GM19397 (cell line): Measurements from ENCODE around the gene GPR55.

Experiments used
- ATAC-seq: cut with Tn5 transposase; IDR thresholded peaks from one replicate; pipeline ENCODE4 v1.9.1; 2021; ENCODE audit warnings: mild to moderate bottlenecking, moderate library complexity; ENCODE audit not compliant: unreplicated experiment

The GPR55 gene

DNA sequence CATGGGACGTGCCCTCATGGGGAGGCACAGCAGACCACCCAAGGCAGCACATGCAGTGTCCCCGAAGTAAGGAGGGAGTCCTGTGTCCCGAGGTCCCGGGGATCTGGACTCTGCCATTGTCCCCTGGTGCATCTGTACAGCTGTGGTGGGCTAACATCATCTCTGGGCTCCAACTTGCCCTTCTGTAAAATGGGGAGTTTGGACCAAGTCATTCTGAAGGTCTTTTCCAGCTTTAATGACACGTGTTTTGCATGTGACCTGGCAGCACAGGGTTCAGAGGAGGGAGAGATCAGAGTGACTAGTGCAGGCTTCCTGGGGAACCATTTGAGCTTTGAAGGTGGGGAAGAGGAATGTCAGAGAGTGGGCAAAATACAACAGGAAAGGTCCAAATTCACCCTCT is 38.8 kb downstream of the GPR55 start:
- ATAC-seq, result no peak

DNA sequence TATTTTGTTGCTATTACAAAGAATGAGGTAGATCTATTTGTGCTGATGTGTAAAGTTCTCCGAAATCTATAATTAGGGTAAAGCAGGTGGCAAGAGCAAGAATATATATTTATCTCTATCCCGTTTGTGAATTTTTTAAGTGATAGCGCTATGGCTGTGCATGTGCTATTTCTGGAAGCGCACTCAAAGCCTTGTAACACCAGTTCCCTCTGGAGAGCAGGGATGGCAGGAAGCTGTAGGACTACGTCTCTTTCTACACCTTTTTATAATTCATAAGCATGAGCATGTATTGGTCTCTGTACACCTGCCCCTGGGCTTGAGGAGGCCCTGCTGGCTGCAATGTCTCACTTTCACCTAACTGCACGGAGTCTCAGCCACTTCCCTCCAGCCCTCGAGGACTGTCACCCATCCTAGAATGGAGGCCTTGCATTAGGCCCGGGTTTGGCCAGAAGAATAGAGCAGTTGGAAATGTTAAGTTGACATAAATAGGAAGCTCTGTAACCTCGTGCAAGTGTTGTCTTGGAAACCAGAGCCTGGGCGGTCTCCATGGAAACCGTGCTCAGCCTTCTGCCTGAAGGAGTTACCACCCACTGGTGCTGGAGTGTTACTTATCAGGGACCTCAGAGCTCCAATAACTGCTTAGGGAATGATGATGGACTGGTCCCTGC is 39.4 kb downstream of the GPR55 start:
- no peak for ATAC-seq

DNA sequence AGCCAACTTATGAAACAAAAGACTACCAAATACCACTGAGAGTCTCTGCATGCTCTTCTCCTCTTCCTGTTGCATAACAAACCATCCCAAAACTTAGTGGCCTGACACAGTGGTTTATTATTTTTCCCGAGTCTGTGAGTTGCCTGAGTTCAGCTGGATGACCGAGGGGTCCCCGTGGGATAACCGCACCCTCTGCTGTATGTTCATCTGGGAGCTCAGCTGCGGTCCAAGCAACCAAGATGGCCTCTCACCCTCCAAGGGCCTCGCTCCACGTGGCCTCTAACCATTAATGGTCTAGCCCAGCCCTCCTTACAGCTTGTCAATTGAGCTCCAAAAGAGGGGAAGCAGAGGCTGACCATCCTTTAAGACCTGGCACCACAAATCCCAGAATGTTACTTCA is 43.2 kb downstream of the GPR55 start:
- ATAC-seq, result no peak

DNA sequence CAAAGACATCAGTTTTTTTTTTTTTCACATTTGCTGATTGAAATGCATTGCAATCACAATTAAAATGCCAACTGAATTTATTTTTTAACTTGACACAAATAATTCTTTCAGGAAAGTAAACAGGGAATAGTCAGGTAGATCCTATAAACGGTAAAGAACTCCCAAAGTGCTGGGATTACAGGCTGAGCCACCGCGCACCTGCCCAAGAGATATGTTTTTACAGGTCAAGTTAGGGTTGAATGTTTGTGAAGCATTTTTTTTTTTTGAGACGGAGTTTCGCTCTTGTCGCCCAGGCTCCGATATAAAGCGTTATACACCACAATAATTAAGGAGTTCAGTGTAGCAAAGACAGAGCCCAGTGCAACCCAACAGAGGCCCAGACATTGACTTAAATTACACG is 45.2 kb downstream of the GPR55 start:
- ATAC-seq, result no peak

DNA sequence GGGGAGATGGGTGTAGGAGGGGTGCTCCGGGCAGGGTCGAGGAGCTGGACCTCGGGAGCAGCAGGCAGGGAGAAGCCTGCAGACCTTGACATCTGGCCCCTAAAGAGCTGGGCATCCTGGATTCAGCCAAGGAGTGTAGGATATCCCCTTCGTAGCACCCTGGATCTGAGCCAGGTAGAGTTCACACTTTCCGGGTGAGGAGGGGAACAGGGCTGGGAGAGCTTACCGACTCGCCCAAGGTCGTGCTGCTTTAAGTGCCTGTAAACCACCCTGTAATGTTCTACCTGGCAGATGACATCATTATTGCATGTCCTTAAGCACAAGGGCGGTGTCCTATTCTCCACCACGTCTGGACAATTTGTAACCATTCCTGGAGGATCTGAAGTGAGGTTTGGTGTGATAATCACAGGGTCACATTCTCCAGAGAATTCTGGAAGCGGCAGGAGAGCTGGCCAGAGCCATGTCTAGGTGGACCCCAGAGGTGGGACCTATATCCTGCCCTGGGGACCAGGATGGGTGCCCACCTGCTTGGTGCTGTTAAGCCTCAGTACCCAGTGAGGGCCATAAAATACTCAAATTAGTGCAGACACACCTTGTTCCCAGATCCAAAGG is 45.7 kb downstream of the GPR55 start:
- no peak for ATAC-seq

DNA sequence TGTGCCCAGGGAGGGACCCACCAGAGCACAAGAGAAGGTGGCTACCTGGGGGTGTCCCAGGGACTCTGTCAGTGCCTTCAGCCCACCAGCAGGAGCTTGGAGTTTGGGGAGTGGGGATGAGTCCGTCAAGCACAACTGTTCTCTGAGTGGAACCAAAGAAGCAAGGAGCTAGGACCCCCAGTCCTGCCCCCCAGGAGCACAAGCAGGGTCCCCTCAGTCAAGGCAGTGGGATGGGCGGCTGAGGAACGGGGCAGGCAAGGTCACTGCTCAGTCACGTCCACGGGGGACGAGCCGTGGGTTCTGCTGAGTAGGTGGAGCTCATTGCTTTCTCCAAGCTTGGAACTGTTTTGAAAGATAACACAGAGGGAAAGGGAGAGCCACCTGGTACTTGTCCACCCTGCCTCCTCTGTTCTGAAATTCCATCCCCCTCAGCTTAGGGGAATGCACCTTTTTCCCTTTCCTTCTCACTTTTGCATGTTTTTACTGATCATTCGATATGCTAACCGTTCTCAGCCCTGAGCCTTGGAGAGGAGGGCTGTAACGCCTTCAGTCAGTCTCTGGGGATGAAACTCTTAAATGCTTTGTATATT is 46.3 kb downstream of the GPR55 start:
- ATAC-seq, result no peak

DNA sequence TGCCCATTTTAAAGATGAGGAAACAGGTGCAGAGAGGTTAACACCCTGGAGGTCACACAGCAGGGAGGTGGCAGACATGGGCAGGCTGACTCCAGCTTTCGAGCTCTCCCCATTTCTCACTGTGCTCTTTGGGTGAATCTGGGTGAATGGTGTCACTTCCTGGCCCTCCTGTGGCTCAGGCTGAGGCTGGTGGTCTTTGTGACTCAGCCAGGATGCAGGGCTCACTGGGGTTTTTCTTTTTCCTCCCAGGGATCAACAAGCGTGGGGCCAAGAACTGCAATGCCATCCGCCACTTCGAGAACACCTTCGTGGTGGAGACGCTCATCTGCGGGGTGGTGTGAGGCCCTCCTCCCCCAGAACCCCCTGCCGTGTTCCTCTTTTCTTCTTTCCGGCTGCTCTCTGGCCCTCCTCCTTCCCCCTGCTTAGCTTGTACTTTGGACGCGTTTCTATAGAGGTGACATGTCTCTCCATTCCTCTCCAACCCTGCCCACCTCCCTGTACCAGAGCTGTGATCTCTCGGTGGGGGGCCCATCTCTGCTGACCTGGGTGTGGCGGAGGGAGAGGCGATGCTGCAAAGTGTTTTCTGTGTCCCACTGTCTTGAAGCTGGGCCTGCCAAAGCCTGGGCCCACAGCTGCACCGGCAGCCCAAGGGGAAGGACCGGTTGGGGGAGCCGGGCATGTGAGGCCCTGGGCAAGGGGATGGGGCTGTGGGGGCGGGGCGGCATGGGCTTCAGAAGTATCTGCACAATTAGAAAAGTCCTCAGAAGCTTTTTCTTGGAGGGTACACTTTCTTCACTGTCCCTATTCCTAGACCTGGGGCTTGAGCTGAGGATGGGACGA is 47.1 kb downstream of the GPR55 start:
- ATAC-seq, result no peak

DNA sequence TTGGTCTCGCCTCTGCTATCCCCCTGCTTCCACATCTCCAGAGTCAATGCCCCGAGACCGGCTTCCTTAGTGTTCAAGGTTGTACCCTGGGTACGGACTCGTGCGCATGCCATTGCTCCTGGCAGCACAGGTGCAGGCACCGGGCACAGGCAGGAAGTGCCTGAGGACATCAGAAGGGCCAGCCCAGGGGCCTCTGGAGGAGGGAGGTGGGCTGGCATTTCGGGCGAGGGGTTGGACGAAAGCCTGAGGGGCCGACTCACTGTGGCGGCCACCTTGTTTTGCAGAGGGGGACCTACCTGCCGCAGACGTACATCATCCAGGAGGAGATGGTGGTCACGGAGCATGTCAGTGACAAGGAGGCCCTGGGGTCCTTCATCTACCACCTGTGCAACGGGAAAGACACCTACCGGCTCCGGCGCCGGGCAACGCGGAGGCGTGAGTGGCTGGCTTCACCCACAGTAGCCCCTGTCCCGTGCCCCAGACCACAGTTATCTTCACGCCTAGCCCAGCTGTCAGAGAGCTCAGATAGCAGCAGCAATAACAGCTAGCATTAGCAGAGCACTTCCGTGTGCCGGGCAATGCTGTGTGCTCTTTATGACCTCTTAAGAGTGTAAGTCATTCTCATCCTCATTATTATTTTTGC is 47.8 kb downstream of the GPR55 start:
- ATAC-seq, result no peak

DNA sequence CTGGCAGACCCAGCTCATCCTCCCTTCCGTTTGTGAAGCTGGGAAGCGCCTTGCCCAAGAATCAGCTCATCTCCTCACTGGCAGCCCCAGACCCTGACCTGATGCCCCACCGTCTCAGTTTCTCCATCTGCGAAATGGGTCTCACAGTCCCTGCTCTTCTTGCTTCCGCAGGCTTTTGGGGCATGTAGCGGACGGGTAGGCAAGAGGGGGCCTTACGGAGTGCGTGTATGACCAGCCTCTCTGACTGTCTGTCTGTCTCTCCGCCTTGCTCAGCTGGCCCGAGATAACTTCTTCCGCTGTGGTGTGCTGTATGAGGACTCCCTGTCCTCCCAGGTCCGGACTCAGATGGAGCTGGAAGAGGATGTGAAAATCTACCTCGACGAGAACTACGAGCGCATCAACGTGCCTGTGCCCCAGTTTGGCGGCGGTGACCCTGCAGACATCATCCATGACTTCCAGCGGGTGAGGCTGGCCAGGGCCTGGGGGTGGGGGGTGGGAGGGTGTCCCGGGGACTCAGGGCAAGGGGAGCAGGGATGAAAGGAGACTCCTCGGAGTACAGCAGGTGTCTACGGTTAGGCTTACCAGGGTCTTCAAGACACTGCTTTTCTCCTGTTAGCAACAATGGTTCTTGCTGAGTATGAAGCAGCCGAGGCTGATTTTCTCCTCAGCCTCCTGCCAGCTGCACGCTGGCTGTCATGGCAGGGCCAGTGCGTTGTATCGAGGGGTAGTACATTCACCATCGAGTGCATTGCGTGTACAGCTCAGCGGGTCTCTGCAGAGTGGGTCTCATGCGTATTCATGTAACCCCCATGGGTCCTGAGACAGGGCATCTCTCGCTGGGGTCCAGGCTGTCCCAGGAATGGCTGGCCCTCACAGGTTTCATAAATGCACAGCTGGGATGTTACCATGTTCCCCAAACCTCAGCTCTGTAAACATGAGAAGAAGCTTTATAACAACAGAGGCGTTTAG is 49.4 kb downstream of the GPR55 start:
- no peak for ATAC-seq

DNA sequence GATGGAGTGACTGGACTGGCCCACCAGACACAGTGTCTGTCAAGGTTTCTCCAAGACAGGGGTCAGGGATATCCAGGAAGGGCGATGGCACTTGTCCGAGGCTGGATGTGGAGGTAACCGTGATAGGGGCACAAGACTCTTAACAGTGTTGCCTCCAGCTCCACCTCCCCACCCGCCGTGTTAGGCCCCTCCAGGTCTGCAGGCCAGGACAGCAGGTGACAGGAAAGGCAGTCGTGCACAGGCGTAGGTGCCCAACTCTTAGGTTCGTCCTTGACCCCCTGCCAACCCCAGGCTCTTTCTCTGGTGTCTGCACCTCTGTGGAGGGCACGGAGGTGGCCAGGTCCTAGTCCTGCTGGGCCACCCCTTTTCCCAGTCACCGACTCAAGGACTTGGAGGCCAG is 50.2 kb downstream of the GPR55 start:
- no peak for ATAC-seq

DNA sequence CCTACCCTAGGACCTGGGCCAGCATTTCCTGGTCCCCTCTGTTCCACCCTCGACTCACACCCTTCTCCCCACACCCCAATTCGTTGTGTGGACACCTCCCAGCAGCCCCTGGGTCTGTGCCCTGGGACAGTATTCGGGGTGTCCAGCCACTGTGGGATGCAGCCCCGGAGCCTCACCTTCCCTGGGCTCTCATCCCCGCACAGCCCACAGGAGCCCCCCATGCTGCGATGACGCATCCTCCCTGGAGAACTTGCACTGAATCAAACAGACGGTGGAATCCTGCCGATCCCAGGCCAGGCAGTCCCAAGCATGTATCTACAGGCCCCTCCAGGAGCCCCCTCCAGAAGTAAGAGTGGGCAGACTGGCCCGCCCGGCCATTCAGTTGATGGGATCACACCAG is 50.6 kb downstream of the GPR55 start:
- ATAC-seq, result no peak

DNA sequence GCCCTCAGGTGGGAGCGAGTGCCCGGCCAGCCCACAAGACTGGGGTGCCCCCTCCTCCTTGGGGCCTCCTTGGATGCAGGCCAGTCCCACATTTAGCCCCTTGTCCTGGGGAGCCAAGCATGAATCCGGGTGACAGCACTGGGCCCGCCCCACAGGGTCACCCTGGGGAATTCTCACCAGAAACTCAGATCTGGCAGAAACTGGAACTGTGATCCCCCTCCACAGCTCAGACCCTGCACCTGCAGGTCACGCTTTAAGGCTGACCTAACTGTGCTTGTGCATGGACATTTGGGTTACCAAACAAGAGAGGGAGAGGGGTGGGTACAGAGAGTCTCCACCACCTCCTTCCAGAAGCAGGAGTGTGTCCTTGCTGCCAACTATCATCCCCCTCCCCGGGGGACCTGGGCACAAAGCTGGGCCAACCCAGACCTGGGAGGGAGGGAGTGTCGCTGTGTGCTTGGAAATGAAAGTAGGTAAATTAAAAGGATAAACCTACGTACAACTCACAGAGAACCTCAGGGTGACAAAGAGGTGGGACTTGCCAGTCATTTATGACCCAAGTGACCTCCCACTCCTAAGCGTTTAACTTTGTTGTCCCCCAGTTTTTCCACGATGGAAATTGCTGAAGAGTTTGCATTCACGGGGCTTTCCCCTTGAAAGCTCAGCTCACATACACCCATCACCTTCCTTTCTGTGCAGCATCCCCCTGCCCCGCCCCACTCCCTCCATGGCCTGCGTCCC is 51.2 kb downstream of the GPR55 start:
- peak; percentile 65 for ATAC-seq

DNA sequence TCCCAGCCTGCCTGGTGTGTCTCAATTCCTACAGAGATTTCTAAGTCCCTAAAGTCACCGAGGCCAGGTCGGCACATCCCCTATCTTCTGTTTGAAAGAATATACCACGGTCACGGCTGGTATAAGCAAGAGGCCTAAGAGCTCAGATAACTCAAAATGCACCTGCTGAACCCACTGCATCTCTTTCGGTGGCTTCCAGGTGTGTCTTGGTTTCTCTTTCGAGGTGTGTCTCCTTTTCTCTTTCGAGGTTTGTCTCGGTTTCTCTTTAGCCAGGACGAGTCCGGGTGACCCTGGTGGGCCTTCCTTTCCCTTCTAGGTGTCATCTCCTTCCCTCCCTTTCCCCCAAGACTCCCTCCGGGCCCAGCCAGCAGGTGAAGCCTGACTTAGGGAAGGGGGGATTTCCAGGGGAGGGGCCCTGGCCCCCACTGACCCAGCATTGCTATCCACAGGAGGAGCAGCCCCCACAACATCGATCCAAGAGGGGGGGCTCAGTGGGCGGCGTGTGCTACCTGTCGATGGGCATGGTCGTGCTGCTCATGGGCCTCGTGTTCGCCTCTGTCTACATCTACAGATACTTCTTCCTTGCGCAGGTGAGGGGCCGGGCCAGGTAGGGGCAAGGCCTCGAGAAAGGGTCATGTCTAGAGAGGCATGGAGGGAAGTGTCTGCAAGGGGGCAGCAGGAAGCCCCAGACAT is 51.9 kb downstream of the GPR55 start:
- peak; percentile 45 for ATAC-seq

DNA sequence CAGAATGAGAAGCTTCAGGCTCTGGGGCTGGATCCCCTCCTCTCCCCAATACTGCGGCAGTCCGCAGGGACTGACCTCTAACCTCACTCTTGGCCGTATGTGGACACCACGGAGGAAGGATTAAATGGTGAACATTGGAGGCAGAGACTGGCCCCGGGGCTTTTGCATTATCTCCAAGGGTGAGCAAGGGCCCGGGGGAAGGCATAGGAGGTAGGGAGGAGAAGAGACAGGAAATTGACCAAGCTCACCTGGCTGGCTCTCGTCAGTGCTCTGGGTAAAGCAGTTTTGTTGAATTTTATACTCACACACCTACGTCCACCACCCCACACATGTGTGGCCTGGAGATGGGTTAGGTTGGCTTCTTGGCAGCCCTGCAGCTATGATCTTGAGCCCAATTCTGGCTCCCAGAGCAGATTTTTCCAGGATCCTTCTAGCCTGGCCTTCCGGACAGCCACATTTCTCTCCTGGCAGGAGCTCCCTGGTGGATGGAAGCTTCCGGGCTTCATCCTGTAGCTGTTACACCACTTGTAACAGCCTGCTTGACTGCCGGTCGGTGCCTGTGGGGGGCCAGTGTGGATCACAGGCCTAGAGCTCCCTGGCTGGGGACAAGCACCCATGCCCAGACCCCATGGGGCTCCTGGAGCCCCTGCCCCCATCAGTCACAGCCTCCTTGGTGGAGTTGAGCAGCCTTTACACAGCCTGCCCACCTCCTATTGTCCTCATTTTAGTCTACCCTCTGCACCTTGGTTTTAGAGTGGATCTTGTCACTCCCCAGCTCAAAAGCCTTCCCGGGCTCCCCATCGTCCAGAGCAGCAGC is 52.7 kb downstream of the GPR55 start:
- ATAC-seq, result no peak

DNA sequence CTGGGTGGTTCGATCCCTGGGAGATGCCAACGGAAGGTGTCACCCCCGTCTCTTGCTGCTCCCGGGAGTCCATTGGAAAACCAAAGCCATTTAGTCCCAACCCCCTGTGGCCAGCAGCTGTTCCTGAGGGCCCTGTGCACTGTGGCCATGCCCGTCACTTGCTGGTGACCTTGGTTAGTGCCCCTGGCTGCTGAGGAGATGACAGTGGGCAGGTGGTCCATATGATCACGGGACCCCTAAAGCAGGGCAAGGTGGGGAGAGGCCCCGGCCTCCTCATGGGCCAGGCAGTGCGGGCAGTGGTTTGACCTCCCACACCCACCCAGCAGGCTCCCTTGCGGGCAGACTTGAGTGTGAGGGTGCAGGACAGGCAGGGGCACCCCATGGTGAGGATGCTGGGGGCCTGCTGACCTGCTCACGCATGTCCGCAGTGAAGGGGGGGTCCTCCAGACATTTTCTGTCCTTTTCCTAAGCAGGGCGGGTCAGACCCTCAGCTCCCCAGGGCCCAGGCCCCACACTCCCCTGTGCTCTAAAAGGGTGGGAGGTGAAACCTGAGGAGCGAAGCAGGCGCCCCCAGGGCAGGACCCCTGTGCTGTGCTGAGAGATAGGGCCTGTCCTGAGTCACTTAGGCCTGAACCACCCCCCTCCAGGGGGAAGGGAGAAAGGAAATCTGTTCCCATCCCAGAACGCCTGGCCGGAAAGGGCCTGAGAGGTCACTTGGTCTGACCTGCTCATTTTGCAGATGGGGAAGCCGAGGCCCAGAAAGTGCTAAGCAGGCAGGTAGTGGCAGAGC is 53.5 kb downstream of the GPR55 start:
- ATAC-seq, result no peak

DNA sequence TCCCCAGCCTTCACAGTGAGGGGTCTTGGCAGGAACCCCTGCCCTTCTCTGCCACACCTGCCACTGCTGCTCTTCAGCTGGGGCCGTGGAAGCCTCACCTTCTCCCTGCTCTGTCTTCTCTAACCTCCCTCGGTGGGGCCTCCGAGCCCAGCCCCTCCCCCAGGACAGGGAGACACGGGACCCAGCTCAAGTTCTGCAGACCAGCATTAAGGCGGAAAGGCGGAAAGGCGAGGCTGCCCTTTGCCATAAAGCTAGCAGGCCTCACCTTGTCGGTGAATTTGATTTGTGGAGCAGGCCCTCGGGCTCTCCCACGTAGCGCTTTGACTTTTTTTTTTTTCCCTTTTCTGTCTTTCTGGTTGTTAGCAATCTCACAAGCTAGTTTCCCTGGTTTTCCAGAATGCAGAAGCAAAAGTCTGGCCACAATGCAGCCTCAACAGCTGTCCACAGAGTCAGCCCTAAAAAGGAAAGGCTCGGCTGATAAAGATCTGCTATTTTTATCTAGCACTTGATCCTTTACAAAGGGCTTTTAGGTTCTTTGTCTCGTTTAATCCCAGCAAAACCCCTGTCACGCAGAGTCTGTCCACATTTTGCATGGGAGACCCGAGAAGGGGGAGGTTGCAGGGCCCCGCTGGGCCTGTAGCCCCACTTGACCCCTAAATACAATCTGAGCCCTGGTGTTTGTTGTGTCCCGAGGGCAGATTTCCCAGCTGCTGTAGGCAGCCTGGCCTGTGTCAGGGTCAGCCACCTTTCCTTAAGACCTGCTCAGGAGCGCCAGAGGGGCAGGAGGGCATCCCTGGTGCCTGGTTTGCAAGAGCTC is 54.3 kb downstream of the GPR55 start:
- ATAC-seq, result no peak
